PFSK-1 (cell line): ENCODE data around the gene PSME2.

Source experiments
- POLR2AphosphoS5 ChIP-seq: IDR thresholded peaks from 2 replicates; pipeline ENCODE4 v1.6.1; 2012; ENCODE audit warnings: low read depth, mild to moderate bottlenecking, control low read depth, low read length, moderate library complexity
- SIN3A ChIP-seq: IDR thresholded peaks from 2 replicates; pipeline ENCODE4 v1.6.1; 2012; ENCODE audit warnings: mild to moderate bottlenecking, low read length, moderate library complexity, borderline replicate concordance; ENCODE audit not compliant: insufficient read depth
- TAF1 ChIP-seq: IDR thresholded peaks from 2 replicates; pipeline ENCODE4 v1.6.1; 2012; ENCODE audit warnings: low read length, control low read depth, borderline replicate concordance; ENCODE audit not compliant: insufficient read depth
- TF ChIP-seq, protein P1 (sequence below), 2 experiments: IDR thresholded peaks; 2 replicates each; pipeline versions ENCODE4 v1.6.1 to v1.8.0; 2011 to 2012; ENCODE audit warnings: low read depth in 2 of 2, low read length in 2 of 2, control low read depth in 1 of 2, inconsistent platforms in 1 of 2, mild to moderate bottlenecking in 1 of 2, moderate library complexity in 1 of 2; ENCODE audit not compliant: insufficient read depth in 1 of 2

DNA sequence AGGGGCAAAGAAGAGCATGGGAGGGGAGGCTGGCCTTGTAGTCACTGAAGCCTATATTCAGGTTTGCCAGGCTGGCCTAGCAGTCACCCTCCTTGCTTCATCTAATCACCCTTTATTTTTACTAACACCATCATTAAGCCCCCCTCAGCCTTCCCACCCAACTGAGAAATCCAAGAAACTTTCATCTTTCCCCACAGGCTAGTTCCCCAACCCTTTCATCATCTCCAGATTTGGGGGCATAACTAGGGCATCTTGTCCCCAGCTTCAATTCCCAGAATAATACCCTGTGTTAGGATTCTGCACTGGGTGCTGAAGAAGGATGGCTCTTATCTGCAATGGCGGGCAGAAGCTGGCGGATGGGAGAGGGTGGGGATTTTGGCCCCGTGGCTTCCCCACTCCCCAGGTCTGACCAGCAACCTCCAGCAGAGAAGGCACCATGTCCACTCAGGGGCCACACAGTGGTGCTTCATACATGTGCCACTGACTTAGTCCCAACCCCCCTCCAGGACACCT is 45.4 kb downstream of the PSME2 start:
- TF ChIP-seq TAF1 (no peak), SIN3A (no peak), POLR2AphosphoS5 (no peak)
- TF ChIP-seq, protein P1, sequence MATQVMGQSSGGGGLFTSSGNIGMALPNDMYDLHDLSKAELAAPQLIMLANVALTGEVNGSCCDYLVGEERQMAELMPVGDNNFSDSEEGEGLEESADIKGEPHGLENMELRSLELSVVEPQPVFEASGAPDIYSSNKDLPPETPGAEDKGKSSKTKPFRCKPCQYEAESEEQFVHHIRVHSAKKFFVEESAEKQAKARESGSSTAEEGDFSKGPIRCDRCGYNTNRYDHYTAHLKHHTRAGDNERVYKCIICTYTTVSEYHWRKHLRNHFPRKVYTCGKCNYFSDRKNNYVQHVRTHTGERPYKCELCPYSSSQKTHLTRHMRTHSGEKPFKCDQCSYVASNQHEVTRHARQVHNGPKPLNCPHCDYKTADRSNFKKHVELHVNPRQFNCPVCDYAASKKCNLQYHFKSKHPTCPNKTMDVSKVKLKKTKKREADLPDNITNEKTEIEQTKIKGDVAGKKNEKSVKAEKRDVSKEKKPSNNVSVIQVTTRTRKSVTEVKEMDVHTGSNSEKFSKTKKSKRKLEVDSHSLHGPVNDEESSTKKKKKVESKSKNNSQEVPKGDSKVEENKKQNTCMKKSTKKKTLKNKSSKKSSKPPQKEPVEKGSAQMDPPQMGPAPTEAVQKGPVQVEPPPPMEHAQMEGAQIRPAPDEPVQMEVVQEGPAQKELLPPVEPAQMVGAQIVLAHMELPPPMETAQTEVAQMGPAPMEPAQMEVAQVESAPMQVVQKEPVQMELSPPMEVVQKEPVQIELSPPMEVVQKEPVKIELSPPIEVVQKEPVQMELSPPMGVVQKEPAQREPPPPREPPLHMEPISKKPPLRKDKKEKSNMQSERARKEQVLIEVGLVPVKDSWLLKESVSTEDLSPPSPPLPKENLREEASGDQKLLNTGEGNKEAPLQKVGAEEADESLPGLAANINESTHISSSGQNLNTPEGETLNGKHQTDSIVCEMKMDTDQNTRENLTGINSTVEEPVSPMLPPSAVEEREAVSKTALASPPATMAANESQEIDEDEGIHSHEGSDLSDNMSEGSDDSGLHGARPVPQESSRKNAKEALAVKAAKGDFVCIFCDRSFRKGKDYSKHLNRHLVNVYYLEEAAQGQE (IDR thresholded peaks at IDR 0.05; ENCODE audit: insufficient read depth in 1 of 2, low read depth in 2 of 2, low read length in 2 of 2): no peak
